Measurements from ENCODE around the gene ARL2. TPM values are rescaled to one million over a fixed set of nuclear protein-coding genes. Genes with fewer than 3 reads are reported as not detected.

Gene ARL2
- total RNA-seq, 1 experiment from 2014 or later = 203 TPM

DNA sequence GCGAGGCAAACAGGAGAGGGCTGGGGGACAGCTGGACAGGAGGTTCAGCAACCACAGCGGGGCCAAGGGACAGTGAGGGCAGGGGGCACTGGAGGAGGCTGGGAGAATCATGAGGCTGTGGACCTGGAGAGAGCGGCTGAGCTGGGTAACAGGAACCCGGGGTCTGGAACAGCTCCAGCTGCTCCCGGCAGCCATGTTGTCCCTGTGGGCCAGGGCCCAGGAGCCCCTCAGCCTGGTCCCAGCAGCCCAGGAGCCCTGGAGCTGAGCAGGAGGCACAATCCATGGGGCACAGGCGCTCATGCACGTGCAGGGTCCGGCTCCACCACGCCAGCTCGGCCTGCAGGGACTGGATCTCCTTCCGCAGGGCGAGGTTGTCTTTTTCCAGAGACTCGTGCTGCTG is 24.5 kb upstream of the ARL2 start:
- H3K4me1 ChIP-seq (ENCODE audit: insufficient read depth, low read length) = no peaks in the 10 kb centered on the region
- H4K20me1 ChIP-seq (ENCODE audit: control insufficient read depth, insufficient read depth, insufficient read length) = no peaks in the 10 kb centered on the region
- H3K9ac ChIP-seq (ENCODE audit: extremely low read depth, insufficient read length, low read length) = no peak overlapping the region
- H2BK15ac ChIP-seq (ENCODE audit: low read depth, low read length) = no peak overlapping the region
- no peak overlapping the region for H2BK120ac ChIP-seq (ENCODE audit: low read depth, low read length, poor library complexity, severe bottlenecking)
- no peaks in the 10 kb centered on the region for H3K23me2 ChIP-seq (ENCODE audit: insufficient read length, low read depth, low read length, poor library complexity, severe bottlenecking)
- H3K27me3 ChIP-seq (ENCODE audit: insufficient read depth, low read length) = no peaks in the 10 kb centered on the region
- no peaks in the 10 kb centered on the region for H3K79me2 ChIP-seq (ENCODE audit: insufficient read depth, low read length)
- TF ChIP-seq CTCF (conservative IDR thresholded peaks at IDR 0.05) = no peak
- no peak overlapping the region for H4K5ac ChIP-seq (ENCODE audit: insufficient read length, low read depth, low read length)
- H3K23ac ChIP-seq (ENCODE audit: insufficient read length, low read depth, low read length) = no peak overlapping the region
- H3T11ph ChIP-seq (ENCODE audit: low read length) = no peak overlapping the region
- no peak overlapping the region for H3K27ac Mint-ChIP-seq
- H3K18ac ChIP-seq (ENCODE audit: insufficient read length, low read depth, low read length) = no peak overlapping the region
- H3K56ac ChIP-seq (ENCODE audit: insufficient read length, low read depth, low read length) = no peak overlapping the region
- no peak overlapping the region for H3K14ac ChIP-seq (ENCODE audit: insufficient read depth, low read length)
- H3K79me1 ChIP-seq (ENCODE audit: insufficient read depth, low read depth, low read length, poor library complexity, severe bottlenecking) = no peaks in the 10 kb centered on the region
- H2BK5ac ChIP-seq (ENCODE audit: insufficient read length, low read length) = no peak overlapping the region
- H2AFZ ChIP-seq (ENCODE audit: low read length) = no peak overlapping the region
- no peaks in the 10 kb centered on the region for H3K36me3 Mint-ChIP-seq (ENCODE audit: insufficient read depth in 1 of 3, low read depth in 3 of 3)
- H3K4me3 Mint-ChIP-seq = no peak overlapping the region
- no peak for DNase-seq
- H3K9me3 ChIP-seq (ENCODE audit: control insufficient read depth, low read depth, low read length) = no peaks in the 10 kb centered on the region
- H4K8ac ChIP-seq (replicated peaks; ENCODE audit: insufficient read length, low read depth, low read length) = no peak overlapping the region
- H3K27me3 Mint-ChIP-seq (ENCODE audit: low read depth) = no peaks in the 10 kb centered on the region; the same call in 1 of the 2 replicates
- H2BK12ac ChIP-seq (ENCODE audit: insufficient read length, low read depth, low read length) = no peak overlapping the region
- no peak overlapping the region for H2AK5ac ChIP-seq (ENCODE audit: insufficient read length, low read length)
- H3K4me2 ChIP-seq (ENCODE audit: insufficient read depth, insufficient read length, low read length) = no peak overlapping the region
- H3K9me3 Mint-ChIP-seq = no peaks in the 10 kb centered on the region
- no peak overlapping the region for H3K27ac ChIP-seq (ENCODE audit: insufficient read length, low read depth, low read length)
- H4K91ac ChIP-seq (ENCODE audit: insufficient read length, low read depth, low read length) = no peak overlapping the region
- no peak overlapping the region for H3K4ac ChIP-seq (ENCODE audit: low read depth, low read length)
- no peak overlapping the region for H2BK20ac ChIP-seq (ENCODE audit: low read depth, low read length, poor library complexity, severe bottlenecking)
- no CpG with 5 or more reads among the region's 13 CpGs for WGBS (ENCODE audit: extremely low coverage, insufficient read length, low lambda C conversion rate)
- H3K4me1 Mint-ChIP-seq = no peaks in the 10 kb centered on the region
